Epithelial cell of proximal tubule (primary cell): ENCODE data around the gene PRLH. TPM values are rescaled to one million over a fixed set of nuclear protein-coding genes. Genes with fewer than 3 reads are reported as not detected.
A peak's percentile ranks its signal among the peaks of the same experiment; 100 is the strongest.

Source experiments
- DNase-seq: peaks from one replicate; pipeline ENCODE4 v3.0.0-alpha.2; 2011; ENCODE audit warnings: low read depth
- H3K4me3 ChIP-seq: 2 replicates; pipeline ENCODE4 v1.5.1; 2011; ENCODE audit warnings: low read depth, mild to moderate bottlenecking, low read length
- total RNA-seq: library from RNA; depleted of rRNA; stranded (reverse); fragments of >200 nt; gene quantifications from 2 replicates; pipeline ENCODE4 v1.2.3, GENCODE V29; 2015
- TF ChIP-seq, protein P1 (sequence below): conservative IDR thresholded peaks from 2 replicates; pipeline ENCODE4 v1.5.1; 2012; ENCODE audit warnings: low read depth, mild to moderate bottlenecking, low read length

PRLH gene
- total RNA-seq, 1 donor from 2014 or later, result not detected

DNA sequence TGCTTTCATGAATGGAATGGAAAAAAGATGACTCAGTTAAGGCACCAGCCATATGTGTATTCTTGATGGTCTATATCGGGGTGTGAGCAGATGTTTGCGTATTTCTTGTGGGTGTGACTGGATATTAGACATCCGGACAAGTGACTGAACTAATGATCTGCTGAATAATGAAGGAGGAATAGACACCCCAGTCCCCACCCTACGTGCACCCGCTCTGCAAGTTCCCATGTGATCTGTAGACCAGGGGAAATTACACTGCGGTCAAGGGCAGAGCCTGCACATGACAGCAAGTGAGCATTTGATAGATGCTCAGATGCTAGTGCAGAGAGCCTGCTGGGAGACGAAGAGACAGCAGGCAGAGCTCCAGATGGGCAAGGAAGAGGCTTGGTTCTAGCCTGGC is 12.4 kb upstream of the PRLH start:
- TF ChIP-seq, protein P1, sequence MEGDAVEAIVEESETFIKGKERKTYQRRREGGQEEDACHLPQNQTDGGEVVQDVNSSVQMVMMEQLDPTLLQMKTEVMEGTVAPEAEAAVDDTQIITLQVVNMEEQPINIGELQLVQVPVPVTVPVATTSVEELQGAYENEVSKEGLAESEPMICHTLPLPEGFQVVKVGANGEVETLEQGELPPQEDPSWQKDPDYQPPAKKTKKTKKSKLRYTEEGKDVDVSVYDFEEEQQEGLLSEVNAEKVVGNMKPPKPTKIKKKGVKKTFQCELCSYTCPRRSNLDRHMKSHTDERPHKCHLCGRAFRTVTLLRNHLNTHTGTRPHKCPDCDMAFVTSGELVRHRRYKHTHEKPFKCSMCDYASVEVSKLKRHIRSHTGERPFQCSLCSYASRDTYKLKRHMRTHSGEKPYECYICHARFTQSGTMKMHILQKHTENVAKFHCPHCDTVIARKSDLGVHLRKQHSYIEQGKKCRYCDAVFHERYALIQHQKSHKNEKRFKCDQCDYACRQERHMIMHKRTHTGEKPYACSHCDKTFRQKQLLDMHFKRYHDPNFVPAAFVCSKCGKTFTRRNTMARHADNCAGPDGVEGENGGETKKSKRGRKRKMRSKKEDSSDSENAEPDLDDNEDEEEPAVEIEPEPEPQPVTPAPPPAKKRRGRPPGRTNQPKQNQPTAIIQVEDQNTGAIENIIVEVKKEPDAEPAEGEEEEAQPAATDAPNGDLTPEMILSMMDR, result no peak
- H3K4me3 ChIP-seq, result no peak overlapping the region
- no peak for DNase-seq

DNA sequence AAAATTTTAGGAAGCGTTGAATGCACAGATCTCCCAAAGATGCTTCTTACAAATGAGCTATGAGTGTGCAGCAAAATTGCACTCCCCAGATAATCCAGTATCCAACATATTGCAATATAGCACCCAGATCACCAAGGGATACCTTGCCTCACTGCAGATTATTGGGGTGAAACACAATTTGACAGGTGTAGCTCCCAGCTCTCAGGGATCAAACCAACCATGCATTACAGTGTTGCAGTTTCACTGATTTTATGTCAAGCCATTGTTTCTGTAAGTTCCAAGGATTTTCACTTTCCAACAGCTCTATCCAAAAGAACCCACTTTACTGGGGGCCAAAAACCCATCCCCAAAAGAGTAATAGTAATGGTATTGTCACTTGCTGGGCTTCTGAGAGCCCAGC is 10.8 kb upstream of the PRLH start:
- TF ChIP-seq, protein P1, result no peak
- no peak overlapping the region for H3K4me3 ChIP-seq
- DNase-seq, result no peak

DNA sequence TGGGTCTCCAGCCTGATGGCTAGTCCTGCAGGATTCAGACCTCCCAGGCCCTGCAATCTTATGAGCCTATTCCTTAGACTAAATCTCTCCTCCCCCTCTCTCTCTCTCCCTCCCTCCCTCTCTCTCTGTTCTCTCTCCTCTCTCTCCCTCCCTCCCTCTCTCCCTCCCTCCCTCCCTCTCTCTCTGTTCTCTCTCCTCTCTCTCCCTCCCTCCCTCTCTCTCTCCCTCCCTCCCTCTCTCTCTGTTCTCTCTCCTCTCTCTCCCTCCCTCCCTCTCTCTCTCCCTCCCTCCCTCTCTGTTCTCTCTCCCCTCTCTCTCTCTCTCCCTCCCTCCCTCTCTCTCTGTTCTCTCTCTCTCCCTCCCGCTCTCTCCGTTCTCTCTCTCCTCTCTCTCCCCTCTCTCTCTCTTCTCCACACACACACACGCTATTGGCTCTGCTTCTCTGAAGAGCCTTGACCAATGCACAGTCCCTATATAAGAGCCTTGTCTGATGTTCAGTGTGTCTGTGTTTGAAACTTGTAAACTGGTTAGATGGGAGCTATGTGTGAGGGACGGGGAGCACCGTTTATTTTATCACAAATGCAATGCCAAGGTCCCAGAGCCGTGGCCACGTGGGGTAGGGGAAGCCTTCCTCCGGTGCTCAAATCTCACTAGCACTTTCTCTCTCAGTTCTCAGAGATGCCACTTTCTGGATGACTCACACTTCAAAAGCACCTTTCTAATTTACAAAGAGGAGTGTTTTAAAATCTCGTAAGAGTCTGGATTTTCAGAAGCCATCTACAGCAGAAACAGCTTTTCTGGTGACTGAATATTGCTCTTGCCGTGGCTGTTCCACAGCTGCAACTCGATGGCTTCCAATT is 9.4 kb upstream of the PRLH start:
- no peak for DNase-seq
- TF ChIP-seq, protein P1, result no peak
- no peak overlapping the region for H3K4me3 ChIP-seq

DNA sequence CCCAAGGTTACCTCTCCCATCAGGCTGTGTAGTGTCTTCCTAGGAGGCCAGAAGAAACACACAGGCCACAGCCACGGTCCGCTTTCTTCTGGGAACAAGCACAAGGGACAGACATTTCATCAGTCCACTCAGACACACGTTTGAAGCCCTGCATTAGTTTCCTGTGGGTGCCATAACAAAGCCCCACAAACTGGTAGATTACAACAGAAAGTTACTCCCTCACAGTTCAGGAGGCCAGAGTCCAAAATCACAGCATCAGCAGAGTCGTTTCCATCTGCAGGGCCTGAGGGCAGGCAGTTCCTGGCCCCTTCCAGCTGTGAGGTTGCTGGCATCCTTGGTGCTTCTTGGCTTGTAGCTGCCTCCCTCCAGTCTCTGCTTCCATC is 8.8 kb upstream of the PRLH start:
- TF ChIP-seq, protein P1, result no peak
- DNase-seq, result no peak
- no peak overlapping the region for H3K4me3 ChIP-seq

DNA sequence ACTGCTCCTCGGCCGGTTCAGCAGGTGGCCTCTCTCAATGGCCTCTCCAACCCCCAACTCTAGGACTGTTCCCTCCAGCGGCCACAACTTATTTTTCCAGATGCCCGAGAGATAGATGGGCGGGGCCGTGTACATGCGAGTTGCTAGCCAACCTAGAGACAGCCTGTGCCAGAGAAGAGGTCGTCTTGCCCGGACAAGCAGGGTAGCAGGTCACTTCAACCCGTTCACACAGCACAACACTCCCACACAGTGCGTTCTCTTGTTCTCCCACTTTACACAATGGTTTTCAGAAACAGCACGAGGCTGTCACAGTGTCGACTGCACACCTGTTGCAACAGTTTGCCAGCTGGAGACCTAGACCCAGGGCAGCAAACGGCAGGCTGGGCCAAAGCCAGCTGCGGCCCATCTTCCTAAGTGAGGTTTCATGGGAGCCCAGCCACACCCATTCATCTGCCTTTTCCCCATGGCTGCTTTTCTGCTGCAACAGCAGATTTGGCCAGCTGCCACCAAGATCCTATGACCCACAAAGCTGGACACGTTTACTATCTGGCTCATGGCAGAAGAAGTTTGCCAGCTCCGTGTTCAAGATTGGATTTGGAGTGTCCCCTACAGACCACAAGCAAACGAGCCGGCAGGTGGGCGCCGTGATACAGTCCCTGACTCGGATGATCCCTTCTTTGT is 7.3 kb upstream of the PRLH start:
- TF ChIP-seq, protein P1, result no peak
- no peak overlapping the region for H3K4me3 ChIP-seq
- peak; percentile 50 for DNase-seq

DNA sequence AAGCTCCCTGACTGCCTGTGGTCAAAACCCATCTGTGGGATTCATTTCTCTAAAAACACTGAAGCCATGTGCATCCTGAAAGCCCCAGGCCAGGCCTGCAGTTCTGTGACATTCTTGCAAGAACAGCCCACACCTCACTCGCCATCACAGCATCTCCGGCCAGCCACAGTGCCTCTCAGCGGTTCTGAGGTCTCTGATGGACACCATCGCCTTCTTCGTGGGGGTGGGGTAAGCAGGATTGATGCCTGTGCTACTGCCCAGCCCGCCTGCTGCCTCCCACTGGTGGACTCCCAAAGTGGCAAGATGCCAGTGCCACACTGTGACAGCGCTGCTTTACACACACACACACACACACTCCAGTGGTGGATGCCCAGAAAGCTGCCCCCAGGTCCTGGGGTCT is 5.2 kb upstream of the PRLH start:
- H3K4me3 ChIP-seq, result no peak overlapping the region
- TF ChIP-seq, protein P1, result no peak
- DNase-seq, result no peak
